NCI-H146 treated with DMSO at 0.1 percent for 48 hours (cell line): ENCODE results near the gene LTA.

Experiments
- DNase-seq: peaks from one replicate; lab custom pipeline; 2025; ENCODE audit not compliant: unreplicated experiment; lab: John Stamatoyannopoulos, UW

LTA gene

DNA sequence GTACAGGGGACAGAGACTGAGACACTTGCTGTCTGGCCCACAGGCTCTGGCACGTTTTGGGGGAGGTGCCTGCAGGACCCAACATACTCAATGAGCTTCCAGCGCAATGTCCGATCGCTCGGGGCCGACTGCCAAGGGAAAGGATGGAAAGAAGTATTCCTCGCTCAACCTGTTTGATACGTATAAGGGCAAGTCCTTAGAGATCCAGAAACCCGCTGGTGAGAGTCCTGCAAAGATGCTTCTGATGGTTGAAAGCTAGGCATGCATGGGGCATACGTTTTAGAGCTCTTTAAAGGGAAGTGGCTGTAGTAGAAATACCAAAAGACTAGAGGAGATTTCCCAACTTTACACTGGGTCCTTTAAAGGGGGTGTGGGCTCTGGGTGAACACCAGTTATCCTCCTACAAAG is 50.6 kb downstream of the LTA start:
- no peak for DNase-seq
